ENCODE measurements around the gene PHKG2.
A peak's percentile ranks its signal among the peaks of the same experiment; 100 is the strongest.

Gene PHKG2

DNA sequence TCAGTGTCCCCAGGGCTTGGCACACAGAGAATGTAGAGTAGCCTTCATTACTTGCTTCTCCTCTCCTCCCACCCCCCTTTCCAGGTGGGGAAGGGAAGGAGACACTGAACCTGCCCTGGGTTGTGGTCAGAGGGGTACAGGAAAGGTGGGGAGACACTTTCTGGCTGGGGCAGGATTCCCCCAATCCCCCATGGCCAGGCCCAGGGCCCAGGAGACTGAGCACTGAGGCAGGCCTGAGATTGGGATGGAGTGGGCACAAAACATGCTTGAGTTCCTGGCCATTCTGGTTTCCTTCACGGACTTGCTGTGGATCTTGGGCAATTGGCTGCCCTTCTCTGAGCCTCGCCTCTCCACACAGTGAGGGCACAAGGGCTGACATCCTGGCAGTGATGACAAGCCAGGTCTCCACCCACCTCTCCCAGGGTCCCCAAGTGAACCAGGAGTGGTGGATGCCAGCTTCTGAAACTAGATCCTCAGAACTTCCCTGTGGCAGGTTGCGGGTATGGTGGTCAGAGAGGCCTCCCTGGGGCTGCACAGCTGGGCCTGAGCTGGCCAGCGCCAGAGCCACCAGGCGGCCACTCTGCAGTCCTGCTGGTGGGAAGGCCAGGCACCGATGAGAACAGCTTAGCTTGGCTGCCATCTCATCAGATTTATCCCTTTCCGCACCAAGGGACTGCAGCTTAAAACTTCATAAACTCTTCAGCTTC, 29.5 kb downstream of the PHKG2 start:
- DNase-seq = no peak

DNA sequence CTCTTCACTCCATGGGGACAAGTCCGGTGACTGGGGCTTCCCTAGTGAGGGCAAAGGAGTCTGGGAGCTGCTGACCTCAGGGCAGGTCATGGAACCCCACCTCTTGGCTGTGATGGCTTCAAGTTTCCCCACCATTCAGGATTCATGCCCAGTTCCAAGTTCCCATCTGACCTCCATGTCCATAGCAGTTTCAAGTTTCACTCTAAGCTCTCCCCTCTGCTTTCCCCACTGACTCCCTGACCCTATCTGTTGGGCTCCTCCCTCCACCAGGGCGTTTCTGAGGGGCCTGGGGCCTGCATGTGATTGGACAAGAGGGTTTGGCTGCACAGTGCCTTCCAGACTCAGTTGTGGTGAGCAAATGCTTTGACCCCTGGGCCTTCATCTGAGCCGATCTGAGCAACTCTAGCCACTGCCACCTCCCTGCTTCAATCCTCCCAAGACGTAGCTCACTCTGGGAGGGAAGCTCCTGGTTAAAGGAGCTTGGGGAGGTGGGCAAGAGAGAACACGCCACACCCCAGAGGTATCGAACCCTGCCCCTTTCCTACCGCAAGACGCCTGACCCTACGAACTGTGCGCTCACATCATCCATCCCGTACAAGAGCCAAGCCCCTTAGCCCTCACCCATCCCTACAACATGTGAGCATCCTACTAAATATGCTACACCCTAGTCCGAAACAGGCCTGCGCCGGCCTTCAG, 30.5 kb downstream of the PHKG2 start:
- no peak for DNase-seq

DNA sequence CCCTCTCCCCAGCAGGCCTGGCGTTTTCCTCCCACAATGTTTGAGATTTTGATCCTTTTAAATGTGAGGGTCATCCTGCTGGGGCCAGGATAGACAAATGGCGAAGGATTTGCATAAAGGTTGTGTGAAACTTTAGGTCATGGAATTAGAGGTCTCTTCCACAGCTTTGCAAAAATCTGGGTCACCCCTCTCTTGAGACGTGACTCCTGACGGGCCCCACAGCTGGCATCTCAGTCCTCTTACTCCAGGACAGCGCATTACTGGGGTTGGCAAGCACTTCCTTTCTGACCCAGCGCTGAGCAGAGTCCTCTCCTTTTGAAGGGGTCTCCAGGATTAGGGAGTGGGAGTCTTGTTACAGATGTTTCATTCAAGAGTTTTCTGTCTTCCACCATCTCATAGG, 31.4 kb downstream of the PHKG2 start:
- DNase-seq = no peak

DNA sequence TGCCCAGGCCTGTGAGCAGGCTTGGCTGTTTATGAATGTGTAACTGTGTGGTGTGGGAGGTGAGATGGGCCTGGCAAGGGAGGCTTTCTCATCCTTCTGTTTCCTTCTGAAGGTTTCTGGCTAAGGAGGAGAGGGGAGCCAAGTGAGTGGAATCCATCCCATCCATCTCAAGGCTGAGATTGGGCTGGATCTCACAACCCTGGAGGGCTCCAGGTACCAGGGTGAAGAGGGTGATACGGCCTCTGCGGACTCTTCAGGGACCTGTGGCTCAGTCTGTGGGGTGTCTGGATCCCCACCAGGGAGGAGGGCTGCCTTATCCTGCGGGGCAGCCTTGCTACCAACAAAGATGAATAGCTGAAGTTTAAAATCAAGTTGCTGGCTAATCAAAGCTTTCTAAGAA, 31.8 kb downstream of the PHKG2 start:
- DNase-seq = no peak

DNA sequence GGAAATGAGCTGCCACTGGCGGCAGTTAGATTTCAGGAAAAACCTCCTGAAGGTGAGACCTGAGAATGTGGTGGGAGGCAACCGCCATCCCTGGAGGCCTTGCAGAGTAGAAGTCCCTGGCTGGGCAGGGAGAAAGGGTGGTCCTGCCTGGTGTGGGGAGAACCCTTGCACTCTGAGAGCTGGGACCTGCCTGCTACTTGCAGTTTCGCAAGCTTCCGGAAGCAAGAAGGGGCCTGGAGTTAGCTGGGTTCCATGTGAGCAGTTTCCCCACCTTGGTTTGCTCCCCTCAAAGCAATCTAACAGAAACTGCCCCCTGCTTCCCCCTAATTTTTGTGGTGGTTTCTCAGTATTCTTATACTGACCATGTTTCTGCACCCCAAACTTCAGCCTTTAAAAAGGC, 32.3 kb downstream of the PHKG2 start:
- DNase-seq = no peak

DNA sequence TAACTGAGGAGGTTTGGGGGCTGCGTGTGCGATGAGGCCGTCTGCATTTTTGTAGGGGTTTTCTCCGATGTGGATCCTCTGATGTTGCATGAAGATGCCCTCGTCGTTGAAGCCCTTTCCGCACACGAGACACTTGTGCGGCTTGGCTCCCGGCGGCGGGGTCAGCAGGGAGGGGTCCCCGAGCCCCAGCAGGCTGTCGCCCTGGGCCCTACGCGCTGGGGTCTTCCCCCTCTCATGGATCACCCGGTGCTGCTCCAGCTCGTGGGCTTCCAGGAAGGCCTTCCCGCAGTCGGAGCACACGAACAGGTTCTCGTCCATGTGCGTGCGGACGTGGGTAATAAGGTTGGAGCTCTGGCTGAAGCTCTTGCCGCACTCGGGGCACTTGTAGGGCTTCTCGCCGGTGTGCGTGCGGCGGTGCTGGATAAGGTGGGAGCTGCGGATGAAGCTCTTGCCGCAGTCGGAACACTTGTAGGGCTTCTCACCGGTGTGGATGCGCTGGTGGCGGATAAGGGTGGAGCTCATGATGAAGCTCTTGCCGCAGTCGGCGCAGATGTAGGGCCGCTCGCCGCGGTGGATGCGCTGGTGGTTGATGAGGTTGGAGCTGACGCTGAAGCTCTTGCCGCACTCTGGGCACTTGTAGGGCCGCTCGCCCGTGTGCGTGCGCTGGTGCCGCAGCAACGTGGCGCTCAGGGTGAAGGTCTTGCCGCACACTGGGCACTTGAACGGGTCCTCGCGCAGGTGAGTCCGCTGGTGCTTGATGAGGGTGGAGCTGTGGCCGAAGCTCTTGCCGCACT, 34.5 kb downstream of the PHKG2 start:
- no peak for DNase-seq

DNA sequence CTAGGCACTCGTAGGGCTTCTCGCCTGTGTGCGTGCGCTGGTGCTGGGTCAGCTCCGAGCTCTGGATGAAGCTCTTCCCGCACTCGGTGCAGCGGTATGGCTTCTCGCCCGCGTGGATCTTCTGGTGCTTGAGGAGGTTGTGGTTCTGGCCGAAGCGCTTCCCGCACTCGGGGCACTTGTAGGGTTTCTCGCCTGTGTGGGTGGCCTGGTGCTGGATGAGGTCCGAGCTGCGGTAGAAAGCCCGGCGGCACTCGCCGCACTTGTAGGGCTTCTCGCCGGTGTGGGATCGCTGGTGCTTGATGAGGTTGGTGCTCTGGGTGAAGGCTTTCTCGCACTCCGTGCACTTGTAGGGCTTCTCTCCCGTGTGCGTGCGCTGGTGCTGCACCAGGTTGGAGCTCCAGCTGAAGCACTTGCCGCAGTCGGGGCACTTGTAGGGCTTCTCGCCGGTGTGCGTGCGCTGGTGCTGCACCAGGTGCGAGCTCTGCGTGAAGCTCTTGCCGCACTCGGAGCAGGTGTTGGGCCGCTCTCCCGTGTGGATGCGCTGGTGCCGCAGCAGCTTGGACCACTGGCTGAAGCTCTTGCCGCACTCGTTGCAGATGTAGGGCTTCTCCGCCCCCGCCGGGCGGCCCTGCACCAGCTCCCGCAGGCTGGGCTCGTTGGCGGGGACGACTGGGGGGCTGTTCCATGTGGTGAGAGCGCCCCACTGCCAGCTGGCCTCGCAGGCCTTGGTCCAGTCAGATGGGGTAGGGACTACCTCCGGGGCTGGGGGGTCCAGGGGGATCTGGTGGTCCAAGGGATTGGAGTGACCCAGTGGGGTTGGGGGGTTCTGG, 35.3 kb downstream of the PHKG2 start:
- no peak for DNase-seq

DNA sequence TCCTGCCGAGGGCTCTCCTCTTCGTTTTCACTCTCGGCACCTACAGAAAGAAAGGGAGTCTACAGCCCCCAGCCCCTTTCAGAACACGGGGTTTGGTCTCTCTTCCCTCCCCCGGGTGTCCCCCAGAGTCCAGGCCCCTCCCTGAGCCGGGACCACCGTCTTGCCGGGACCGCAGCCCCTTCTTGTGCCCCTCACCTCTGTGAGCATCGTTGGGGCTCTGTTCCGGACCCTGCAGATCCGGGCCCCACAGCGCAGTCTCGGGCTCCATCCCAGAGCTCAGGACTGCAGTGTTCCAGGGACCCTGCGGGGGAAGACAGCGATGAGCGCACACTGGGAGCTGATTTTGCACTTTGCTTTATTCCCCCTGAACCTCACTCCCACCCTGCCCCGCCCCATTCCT, 36.0 kb downstream of the PHKG2 start:
- DNase-seq = no peak

DNA sequence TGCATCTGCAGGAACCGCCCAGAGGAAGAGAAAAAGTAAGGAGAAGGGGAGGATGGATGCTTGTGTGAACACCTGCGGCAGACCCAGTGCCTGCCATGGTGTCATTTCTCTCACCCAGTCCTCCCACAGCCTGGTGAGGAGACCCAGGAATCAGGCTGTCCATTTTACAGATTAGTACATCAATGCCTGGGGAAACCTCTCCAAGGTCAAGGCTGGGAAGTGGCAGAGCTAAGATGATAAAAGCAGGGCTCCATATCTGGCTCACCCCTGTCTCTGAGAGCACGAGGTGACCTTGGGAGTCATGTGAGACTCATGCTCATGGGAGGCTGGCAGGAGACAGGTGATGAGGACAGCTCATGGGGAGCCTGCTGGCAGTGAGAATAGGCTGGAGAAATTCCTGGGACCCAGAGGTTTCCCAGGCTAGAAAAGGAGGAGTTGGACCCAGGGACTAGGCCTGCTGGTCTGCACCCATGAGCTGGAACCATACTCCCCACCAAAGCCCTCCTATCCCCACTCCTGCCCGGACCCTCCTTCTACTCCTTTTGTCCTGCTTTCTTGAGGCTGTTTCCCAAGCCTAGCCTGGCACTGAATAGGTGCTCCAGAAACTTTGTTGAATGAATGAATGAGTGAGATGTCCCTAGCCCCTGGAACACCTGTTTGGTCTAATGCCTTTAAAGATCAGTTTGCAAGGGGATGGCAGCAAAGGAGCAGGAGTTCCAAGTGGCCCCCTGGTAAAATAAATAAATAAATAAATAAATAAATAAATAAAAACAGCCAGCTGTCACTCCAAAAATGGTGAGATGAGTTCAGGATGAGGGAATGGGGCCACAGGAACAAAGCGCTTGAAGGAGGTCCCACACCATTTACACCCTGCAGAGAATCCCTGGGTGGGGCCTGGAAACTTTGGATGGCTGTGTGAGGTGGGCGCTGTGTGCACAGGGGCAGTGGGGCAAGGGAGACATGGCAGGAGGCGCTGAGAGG, 37.2 kb downstream of the PHKG2 start:
- DNase-seq = no peak

DNA sequence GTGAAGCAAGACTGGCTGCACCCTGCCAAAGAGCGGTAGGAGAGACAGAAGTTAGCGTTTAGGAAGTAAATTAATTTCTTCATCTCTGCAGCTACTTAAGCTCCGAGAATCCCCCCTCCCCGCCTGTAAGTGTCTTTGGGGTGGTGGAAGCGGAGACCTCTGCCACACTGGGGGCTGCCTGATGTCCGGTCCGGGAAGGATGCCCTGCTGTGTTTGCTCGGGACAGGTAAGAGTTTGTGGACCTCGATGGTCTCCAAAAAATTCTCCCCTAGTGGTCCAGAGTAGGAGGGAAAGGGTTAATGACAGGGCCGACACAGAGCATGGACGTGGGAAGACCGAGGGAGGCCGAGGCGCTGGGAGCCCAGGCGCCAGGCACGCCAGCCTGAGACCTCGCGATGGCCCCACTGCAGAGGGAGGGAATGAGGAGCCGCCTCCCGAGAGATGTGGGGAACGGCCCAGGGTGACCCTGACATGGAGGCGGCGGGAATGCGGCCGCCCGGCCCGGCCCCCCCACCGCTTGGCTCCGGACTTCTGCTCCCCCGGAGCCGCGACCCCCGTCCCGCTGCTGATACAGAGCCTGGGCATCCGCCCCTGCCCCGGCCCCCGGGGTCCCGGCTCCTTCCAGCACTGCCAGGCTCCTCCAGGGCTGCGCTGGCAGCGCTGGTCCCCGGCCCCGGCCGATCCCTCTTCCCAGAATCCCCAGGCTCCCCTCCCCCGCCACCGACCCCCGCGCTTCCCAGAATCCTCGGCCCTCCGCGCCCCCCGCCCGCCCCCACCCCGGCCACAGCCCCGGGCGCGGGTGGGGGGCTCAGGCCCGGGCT, 38.1 kb downstream of the PHKG2 start:
- DNase-seq = no peak

DNA sequence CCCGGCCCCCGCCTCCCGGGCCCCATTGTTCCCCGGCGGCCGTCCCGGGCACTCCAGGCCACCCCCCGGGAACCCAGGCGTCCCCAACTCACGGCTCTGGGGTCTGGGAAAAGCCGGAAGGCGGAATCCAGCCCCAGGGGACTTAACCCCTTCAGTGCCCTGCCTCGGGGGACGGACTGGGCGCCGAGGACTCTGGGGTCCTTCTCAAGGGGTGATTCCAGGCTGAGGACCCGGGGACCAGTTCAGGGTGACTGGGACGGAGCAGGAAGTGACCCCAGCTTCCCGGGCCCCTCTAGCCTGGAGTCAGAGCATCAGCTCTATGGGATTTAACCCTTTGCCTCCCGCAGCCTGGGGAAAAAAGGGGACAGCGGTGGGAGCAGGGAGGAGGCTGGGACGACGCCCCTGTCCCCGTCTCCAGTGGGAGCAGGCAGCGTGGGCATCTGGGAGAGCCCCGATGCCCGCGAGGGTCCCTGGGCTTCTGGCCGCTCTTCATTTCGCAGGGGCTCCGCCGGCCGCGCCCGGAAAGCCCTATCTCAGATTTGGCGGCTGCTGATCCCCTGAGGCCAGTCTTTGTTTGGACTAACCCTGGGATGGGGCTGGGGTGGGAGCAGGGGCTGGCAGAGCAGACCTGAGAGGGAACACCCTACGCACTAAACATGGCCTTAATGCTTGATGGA, 38.8 kb downstream of the PHKG2 start, which contains the start of gene ZNF629:
Gene ZNF629, minus strand, starts transcription at position 270 of the 677 bp plus-strand sequence. CDS start 2,723 bp downstream, outside the sequence.
- DNase-seq = peak; percentile 55

DNA sequence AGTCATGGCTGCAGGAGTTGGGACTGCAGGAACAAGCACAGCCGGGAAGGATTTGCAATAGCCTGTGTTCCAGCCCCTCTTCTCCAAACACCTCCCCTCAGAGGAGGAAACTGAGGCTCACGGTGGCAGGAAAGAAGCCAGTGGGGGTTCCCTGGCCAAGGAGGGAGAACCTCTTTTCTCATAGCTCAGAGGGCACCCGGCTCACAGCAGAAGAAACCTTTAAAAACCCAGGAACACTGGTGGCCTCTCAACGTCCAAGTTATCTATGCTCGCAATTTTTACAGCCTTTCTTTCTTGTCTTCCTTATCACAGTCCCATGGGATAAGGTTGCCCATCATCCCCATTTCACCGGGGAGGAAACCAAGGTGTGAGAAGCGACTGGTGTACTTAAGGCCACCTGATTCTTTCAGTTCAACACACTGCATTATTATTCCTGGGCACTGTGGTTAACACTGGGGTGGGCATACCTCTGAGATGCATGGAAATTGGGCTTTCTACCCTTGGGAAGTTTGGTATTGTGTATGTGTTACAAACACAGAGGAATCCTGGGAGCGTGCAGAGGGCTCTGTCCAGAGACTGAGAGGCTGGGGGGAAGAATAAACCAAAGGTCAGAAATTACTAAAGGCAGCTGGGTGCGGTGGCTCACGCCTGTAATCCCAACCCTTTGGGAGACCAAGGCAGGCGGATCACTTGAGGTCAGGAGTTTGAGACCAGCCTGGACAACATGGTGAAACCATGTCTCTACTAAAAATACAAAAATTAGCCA, 39.6 kb downstream of the PHKG2 start:
- no peak for DNase-seq

DNA sequence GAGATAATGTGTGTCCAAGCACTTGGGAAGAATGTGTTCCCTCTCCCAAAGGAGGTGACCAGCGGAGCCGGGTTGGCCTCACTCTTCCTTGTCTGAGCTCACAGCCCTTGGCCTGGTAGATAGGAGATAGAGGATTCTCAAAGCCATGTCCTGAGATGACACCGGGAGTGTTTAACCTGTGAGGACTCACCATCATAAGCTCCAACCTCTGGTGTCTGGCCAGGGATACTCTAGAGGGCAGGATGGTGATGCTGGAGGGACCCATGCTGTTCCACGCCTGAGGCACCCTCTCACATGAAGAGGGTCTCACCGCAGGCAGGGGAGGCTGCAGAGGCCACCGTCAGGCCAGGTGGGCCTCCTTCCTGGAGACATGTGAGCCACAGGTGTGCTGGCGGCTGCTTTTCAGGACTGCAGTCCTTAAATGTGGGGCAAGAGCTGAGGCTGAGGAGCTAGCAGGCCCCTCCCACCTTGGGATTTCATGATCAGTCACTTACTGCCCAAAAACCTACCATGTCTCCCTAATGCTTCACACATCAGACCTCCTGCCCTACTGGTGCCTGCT, 45.4 kb downstream of the PHKG2 start:
- DNase-seq = no peak

DNA sequence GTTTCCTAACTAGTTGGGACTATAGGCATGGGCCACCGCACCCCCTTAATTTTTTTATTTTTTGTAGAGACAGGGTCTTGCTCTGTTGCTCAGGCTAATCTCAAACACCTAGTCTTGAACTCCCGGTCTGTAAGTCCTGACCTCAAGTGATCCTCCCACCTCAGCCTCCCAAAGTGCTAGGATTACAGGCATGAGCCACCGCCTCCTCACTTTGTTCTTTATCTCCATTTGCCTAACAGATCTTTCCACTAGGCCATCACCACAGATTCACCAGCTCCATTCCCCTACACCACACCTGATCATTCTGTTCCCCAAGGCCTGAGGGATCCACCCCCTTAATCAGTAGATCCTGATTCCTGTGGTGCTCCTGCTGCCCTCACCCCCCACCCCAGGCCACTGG, 46.4 kb downstream of the PHKG2 start:
- no peak for DNase-seq

DNA sequence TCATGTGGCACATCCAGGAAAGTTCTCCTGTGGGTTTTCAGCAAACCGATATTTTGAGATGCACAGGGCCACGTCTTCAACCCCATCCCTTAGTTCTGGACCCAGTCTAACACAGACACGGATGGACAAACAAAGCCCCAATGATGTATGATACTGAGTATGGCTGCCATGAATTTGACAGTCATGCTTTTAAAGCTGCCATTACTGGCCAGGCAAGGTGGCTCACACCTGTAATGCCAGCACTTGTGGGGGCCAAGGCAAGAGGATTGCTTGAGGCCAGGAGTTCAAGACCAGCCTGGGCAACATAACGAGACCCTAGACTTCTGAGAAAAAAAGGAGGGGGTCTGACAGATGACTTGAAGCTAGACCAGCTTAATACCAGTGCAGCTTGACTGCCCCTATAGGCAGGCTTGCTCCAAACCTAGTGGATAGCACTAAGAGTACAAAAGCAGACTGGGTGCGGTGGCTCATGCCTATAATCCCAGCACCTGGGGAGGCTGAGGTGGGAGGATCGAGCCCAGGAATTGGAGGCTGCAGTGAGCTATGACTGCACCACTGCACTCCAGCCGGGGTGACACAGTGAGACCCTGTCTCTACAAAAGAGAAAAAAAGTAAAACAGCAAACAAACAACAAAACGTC, 49.6 kb downstream of the PHKG2 start:
- DNase-seq = no peak

Measured in stimulated activated CD8-positive, alpha-beta memory T cell treated with anti-CD3 and anti-CD28 coated beads, Interleukin-4, amount 100 ng/mL, for 48 hours (primary cell).